OCI-LY7 (cell line): ENCODE data around the gene GLIPR1. TPM values are rescaled to one million over a fixed set of nuclear protein-coding genes. Genes with fewer than 3 reads are reported as not detected.

ENCODE experiments used
- BruUV-seq: library from RNA; stranded (reverse); fragments of 400-500 nt; replicated peaks from 2 replicates; lab custom pipeline; 2021; lab: Mats Ljungman, UMichigan
- CTCF ChIA-PET: fragments of 300-600 bp; sonication (Branson Sonifier 250); formaldehyde crosslinking; loops from one replicate; lab custom pipeline; 2022; ENCODE audit warnings: antibody characterized with exemption; ENCODE audit not compliant: unreplicated experiment; lab: Charles Lee
- POLR2A ChIA-PET: fragments of 300-600 bp; sonication (Branson Sonifier 250); formaldehyde crosslinking; loops from one replicate; lab custom pipeline; 2022; ENCODE audit warnings: antibody characterized with exemption; lab: Charles Lee
- DNase-seq: peaks from one replicate; pipeline ENCODE4 v3.0.0-alpha.2; 2015; ENCODE audit warnings: low spot score
- H2AFZ ChIP-seq: fragments of 200-600 bp; sonication (generic), shearing (Covaris generic); 2 replicates; pipeline ENCODE4 v1.6.1; 2014; ENCODE audit warnings: mild to moderate bottlenecking, antibody characterized with exemption, low read length, moderate library complexity
- H3K27ac ChIP-seq: fragments of 200-600 bp; sonication (generic); 2 replicates; pipeline ENCODE4 v1.5.1; 2014; ENCODE audit warnings: mixed run types, low read depth, mild to moderate bottlenecking, moderate library complexity, low read length, inconsistent platforms; ENCODE audit not compliant: poor library complexity, severe bottlenecking
- H3K36me3 ChIP-seq: fragments of 200-600 bp; sonication (generic); 2 replicates; pipeline ENCODE4 v1.6.1; 2014; ENCODE audit warnings: mild to moderate bottlenecking, antibody characterized with exemption, low read length, moderate library complexity, mixed read lengths; ENCODE audit not compliant: insufficient read depth
- H3K4me1 ChIP-seq: fragments of 200-600 bp; sonication (generic); 2 replicates; pipeline ENCODE4 v1.5.1; 2014; ENCODE audit warnings: mild to moderate bottlenecking, low read length; ENCODE audit not compliant: insufficient read depth, poor library complexity, severe bottlenecking
- H3K4me2 ChIP-seq: fragments of 200-600 bp; sonication (generic); 2 replicates; pipeline ENCODE4 v1.6.1; 2014; ENCODE audit warnings: mild to moderate bottlenecking, low read length
- H3K4me3 ChIP-seq: fragments of 200-600 bp; sonication (generic); 2 replicates; pipeline ENCODE4 v1.5.1; 2014; ENCODE audit warnings: mild to moderate bottlenecking, low read depth, low read length; ENCODE audit not compliant: poor library complexity, severe bottlenecking
- H3K79me2 ChIP-seq: fragments of 200-600 bp; sonication (generic); 2 replicates; pipeline ENCODE4 v1.6.1; 2016; ENCODE audit warnings: low read depth, mild to moderate bottlenecking, low read length, moderate library complexity, mixed read lengths; ENCODE audit not compliant: insufficient read depth
- H3K9me2 ChIP-seq: fragments of 200-600 bp; sonication (generic); 2 replicates; pipeline ENCODE4 v1.6.1; 2016; ENCODE audit warnings: mild to moderate bottlenecking, low read length, mixed read lengths; ENCODE audit not compliant: insufficient read depth
- H3K9me3 ChIP-seq: fragments of 200-600 bp; sonication (generic); 2 replicates; pipeline ENCODE4 v1.6.1; 2014; ENCODE audit warnings: mild to moderate bottlenecking, mixed run types, low read length, mixed read lengths
- H4K20me1 ChIP-seq: fragments of 200-600 bp; sonication (generic); 2 replicates; pipeline ENCODE4 v1.6.1; 2014; ENCODE audit warnings: mild to moderate bottlenecking, antibody characterized with exemption, low read length, moderate library complexity, mixed read lengths; ENCODE audit not compliant: insufficient read depth
- CTCF ChIP-seq: fragments of 200-600 bp; sonication (generic); conservative IDR thresholded peaks from 2 replicates; pipeline ENCODE4 v1.5.1; 2014; ENCODE audit warnings: mild to moderate bottlenecking, antibody characterized with exemption, low read length, moderate library complexity, mixed read lengths
- EZH2phosphoT487 ChIP-seq: fragments of 200-600 bp; sonication (generic); IDR thresholded peaks from 2 replicates; pipeline ENCODE4 v1.6.1; 2018; ENCODE audit warnings: low read depth, borderline replicate concordance, mild to moderate bottlenecking, mixed run types, antibody characterized with exemption, low read length, moderate library complexity, mixed read lengths
- intact Hi-C: fragments of 100-400 bp; cut with micrococcal nuclease; formaldehyde crosslinking; loops from one replicate; pipeline ENCODE4 v1.10.0; 2022; ENCODE audit not compliant: unreplicated experiment
- total RNA-seq, 2 experiments: library from RNA; depleted of rRNA in 1 of 2; stranded (reverse); fragments of >200 nt in 1 of 2; shearing (Covaris generic) in 1 of 2; gene quantifications; 2 replicates each; pipeline ENCODE4 v1.2.3, GENCODE V29; 2014 to 2022

Gene GLIPR1
- total RNA-seq, 2 experiments from 2014 or later, result 2.8 to 3.3 TPM

GRCh38 chr12:75459755-75460154, 20.8 kb upstream of the GLIPR1 start:
- Histone ChIP-seq H3K9me2 (no peaks in the 10 kb centered on the region), H3K4me3 (no peak overlapping the region), H4K20me1 (no peaks in the 10 kb centered on the region), H3K27ac (no peak overlapping the region), H3K79me2 (no peaks in the 10 kb centered on the region), H3K4me2 (no peak overlapping the region), H2AFZ (no peak overlapping the region), H3K36me3 (no peaks in the 10 kb centered on the region), H3K4me1 (no peaks in the 10 kb centered on the region), H3K9me3 (peaks cover 4% of the 10 kb centered on the region; the same call in 1 of the 2 replicates)
- ChIA-PET POLR2A (interaction anchor here (1.0 to 1.3 kb wide), 2 partner anchors 13 to 15 kb away, joined by 3 read pairs; no protein-coding TSS in a partner anchor), CTCF (no interaction called here)
- intact Hi-C loops, result no loop called here
- DNase-seq, result no peak
- TF ChIP-seq EZH2phosphoT487 (no peak), CTCF (no peak)
- BruUV-seq, result no TSS peak

GRCh38 chr12:75460204-75460603, 20.4 kb upstream of the GLIPR1 start:
- no TSS peak for BruUV-seq
- no peak for DNase-seq
- no peaks in the 10 kb centered on the region for H3K79me2 ChIP-seq
- no peaks in the 10 kb centered on the region for H3K4me1 ChIP-seq
- no peak overlapping the region for H2AFZ ChIP-seq
- intact Hi-C loops, result no loop called here
- no peaks in the 10 kb centered on the region for H3K36me3 ChIP-seq
- ChIA-PET POLR2A (interaction anchor here (0.6 to 1.3 kb wide), 4 partner anchors 9 to 122 kb away, joined by 3 to 5 read pairs (median 3); no protein-coding TSS in a partner anchor), CTCF (no interaction called here)
- no peak overlapping the region for H3K4me2 ChIP-seq
- no peak for TF ChIP-seq EZH2phosphoT487
- TF ChIP-seq CTCF, result no peak
- peaks cover 4% of the 10 kb centered on the region; the same call in 1 of the 2 replicates for H3K9me3 ChIP-seq
- no peak overlapping the region for H3K27ac ChIP-seq
- no peaks in the 10 kb centered on the region for H4K20me1 ChIP-seq
- H3K4me3 ChIP-seq, result no peak overlapping the region
- H3K9me2 ChIP-seq, result no peaks in the 10 kb centered on the region
